NCI-H2107 treated with DMSO at 0.1 percent for 48 hours (cell line): ENCODE results near the gene SPOCD1.

ENCODE experiments used
- DNase-seq: peaks from one replicate; lab custom pipeline; 2025; ENCODE audit not compliant: unreplicated experiment; lab: John Stamatoyannopoulos, UW

The SPOCD1 gene

GRCh38 chr1:31742462-31743212 lies 73.2 kb downstream of the SPOCD1 start:
- DNase-seq = no peak
